Left renal pelvis (tissue), 4 donors: ENCODE results near the gene PPIF. TPM values are rescaled to one million over a fixed set of nuclear protein-coding genes. Genes with fewer than 3 reads are reported as not detected.

Experiments
- DNase-seq, 4 donors: peaks; one replicate each; pipeline ENCODE4 v3.0.0-alpha.2; 2013; ENCODE audit warnings: low read depth in 4 of 4, low spot score in 3 of 4
- polyA plus RNA-seq, 4 donors: library from polyadenylated mRNA; unstranded; fragments of 120-200 nt; gene quantifications; one replicate each; pipeline ENCODE4 v1.2.1, GENCODE V29; 2013; ENCODE audit not compliant: insufficient read length in 4 of 4

Gene PPIF
- polyA plus RNA-seq, 4 donors, result 27.4 to 71.7 (median 59.5) TPM

GRCh38 chr10:79384773-79385391, 37.6 kb downstream of the PPIF start:
- DNase-seq, result no peak

DNA sequence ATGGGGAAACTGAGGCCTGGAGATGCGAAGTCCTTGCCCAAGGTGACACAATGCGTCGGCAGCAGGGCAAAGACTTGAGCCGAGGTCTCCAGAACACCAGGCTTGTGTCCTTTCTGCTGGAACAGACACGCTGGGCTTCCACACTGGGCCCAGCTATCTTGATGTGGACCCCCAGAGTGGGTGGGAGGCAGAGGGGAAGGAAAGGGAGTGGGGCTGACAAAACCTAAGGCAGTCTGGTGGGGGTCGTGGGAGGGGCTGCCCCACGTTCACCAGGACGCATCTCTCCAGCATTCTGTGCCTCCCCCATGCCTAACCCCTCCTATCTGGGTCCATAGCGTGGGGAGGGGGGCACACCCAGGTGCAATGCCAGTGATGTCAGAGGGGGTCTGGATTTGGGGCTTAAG, 38.1 kb downstream of the PPIF start:
- no peak for DNase-seq

GRCh38 chr10:79385804-79386531, 38.7 kb downstream of the PPIF start:
- no peak for DNase-seq

- DNase-seq, result no peak
These were observed 39.6 kb downstream of the PPIF start for GRCh38 chr10:79386637-79387465.

DNA sequence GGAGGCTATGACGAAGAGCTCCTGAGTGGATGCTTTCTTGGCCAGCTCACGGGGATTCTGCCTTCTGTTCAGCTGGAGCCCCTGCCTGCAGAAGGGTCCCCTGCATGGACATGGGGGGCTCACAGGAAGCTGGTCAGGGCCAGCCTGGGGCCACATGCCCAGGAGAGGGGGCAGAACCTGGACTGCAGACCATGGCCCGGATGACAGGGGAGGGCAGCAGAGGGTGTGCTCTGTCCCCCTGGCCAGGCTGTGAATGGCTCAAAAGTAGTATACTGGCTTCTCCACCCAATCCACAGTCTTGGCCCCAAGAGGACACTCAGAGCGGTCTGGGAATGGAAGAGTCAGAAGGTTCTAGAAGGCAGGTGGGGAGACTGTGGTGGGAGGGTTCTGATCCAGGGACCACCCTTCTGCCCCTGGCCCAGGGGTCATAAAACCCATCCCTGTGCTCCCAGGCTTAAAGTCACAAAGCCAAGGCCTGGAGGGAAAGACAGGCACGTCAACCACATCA, 40.3 kb downstream of the PPIF start:
- no peak for DNase-seq

DNA sequence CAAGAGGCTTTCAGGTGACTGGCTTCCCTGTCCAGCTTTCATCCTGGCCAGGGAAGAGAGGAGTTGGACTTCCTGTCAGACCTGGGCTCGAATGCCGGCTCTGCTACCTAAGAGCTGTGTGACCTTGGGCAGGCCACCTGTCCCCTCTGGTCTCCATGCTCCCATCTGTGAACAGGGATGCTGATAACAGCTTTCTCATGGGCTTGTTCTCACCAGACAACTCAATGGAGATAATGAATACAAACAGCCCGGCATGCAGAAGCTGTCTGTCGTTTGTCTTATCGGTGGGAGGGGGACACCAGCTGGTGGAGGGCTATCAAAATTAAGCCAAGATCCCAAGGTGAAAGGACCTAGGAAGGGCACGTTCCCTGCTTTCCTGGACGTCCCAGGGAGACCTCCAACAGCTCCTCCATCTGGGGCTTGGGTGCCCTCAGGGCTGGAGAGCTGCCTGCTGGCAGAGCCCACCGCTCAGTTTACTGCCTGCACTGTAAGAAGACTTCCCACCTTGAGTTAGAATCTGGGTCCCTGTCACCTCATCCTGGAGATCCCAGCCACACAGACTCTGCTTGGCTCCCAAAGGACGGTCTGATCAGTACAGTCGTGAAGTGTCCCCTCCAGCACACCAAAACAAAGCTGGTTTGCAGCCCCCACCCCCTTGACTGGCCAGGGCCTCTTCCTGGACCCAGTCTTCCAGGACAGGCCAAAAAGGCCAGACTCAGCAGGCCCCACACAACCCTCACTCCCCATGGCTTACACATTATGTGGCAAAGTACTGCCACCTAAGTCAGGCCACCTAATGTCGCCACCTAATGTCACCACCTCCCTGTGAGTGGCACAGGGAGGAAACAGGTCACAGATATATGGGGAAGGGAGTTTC, 40.9 kb downstream of the PPIF start:
- DNase-seq, result no peak

- no peak for DNase-seq
These were observed 42.8 kb downstream of the PPIF start for GRCh38 chr10:79390057-79390456.

GRCh38 chr10:79390551-79391229, 43.4 kb downstream of the PPIF start:
- DNase-seq, result no peak

GRCh38 chr10:79391231-79392019, 44.2 kb downstream of the PPIF start:
- DNase-seq, result no peak

DNA sequence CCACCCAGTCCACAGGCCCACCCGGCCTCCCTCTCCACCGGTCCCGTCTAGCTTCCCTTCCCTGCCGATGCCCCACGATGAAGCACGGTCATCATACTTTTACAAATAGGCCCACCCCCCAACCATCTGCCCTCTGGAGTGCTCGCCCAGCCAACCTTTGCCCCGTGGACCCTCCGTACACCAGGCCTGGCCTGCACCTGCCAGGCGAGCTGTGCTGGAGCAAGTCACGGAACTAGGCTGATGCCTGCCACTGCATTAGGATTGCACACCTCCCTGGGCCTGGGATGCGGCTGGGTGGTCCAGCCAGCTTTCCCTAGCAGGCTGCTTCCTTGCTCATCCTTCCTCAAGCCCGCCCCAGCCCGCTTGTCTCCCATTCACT, 44.7 kb downstream of the PPIF start:
- no peak for DNase-seq

- DNase-seq, result no peak
These were observed 45.4 kb downstream of the PPIF start for GRCh38 chr10:79392506-79393176.

DNA sequence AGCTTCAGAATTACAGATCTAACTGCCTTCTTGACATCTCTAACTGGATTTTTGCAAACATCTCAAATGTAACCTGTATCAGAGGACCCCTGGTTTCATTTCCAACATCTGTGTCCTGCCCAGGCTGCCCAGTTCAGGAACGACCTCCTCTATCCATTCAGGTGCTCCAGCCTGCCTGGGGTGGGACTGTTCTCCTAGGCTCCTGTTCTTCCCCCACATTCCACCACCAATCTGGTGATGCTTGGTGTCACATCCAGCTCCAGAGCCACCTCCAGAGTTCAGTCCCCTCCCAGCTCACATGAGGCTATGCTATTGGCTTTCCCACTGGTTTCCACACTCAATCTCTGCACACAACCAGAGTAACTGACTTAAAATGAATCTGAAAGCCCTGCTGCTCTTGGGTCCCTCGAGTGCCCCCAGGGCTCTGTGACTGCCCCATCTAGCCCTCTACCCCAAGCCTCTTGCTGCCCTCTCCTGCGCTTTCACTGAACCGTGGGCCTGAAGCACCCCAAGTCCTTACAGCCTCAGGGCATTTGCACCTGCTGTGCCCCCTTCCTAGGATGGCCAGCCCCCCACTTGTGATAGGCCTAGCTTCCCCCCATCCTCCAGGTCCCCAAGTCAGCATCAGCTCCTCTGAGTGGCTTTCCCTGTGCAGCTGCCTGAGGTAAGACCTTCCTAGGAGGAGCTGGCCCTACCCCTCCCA, 46.1 kb downstream of the PPIF start:
- no peak for DNase-seq

- no peak for DNase-seq
These were observed 46.8 kb downstream of the PPIF start for GRCh38 chr10:79393924-79394610.

DNA sequence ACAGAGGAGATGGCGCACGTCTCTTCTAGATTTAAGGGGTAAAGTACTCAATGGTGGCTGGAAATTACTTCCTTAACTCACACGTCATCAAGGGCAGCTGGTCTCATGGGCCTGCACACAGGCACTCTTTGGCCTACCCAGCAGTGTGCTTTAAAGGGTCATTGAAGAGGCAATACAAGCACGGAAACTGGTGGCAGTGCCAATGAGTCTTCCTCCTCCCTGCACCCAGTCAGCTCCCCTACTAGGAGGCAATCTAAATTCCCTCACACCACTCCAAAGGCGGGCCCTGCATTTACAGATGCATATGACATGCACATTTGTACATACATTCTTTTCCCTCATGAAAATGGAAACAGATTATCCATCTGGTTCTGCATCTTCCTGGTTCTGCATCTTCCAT, 47.4 kb downstream of the PPIF start:
- no peak for DNase-seq

DNA sequence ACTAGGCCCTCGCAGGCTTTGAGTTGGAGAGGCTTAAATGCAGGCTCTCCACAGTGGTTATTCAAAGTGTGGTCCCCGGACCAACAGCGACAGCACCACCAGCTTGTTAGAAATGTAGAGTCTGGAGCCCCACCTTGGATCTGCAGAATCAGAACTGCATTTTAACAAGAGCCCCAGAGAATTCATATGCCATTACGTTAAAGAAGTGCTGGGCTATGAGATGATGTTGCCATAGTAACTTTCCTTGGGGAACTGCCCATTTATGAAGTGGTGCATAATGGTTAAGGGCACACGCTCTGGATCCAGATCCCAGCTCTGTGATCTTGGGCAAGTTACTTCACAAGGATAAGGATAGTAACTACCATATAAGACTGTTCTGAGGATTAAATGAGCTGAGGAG, 49.3 kb downstream of the PPIF start:
- DNase-seq, result no peak

DNA sequence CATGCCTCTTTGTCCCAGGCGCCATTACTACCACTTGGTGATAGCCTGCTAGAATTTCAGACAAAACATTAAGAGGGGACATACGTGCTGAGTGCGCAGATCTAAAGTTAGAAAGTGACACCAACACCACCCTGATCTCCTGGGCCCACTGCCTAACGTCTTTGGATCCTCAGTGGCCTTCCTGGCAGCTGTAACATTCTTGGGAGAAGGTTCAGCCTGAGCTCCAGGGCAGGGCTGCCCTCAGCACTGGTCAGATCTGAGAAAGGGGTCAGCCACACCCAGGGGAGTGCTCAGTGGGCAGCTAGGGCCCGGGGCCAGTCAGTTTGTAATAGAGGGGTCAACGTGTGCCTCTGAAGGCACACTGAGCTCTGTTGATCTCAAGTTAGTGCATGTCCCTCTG, 49.8 kb downstream of the PPIF start:
- no peak for DNase-seq

- DNase-seq, result no peak
These were observed 50.5 kb downstream of the PPIF start for GRCh38 chr10:79397575-79398303.
